Heart left ventricle (tissue), 16 donors: Measurements from ENCODE around the gene PLD4. TPM values are rescaled to one million over a fixed set of nuclear protein-coding genes. Genes with fewer than 3 reads are reported as not detected.
A peak's percentile ranks its signal among the peaks of the same experiment; 100 is the strongest.

Source experiments
- ATAC-seq, 4 donors: fragments of 200-7000 bp; cut with Tn5 transposase; one replicate each; pipeline ENCODE4 v1.9.1; 2020 to 2022; ENCODE audit warnings: moderate library complexity in 4 of 4, mild to moderate bottlenecking in 3 of 4, moderate number of reproducible peaks in 1 of 4
- DNase-seq, 5 donors: peaks; one replicate each; pipeline ENCODE4 v3.0.0-alpha.2; 2020
- H3K27ac ChIP-seq, 12 donors: fragments of 200-600 bp; sonication (generic) in 4 of 12; one replicate each; pipeline versions ENCODE4 v1.5.0 to v1.8.0; 2016 to 2022; ENCODE audit warnings: mild to moderate bottlenecking in 2 of 12
- H3K27me3 ChIP-seq, 9 donors: fragments of 200-600 bp; sonication (generic) in 2 of 9; one replicate each; pipeline versions ENCODE4 v1.5.1 to v1.8.0; 2016 to 2022; ENCODE audit warnings: mild to moderate bottlenecking in 3 of 9
- H3K36me3 ChIP-seq, 9 donors: fragments of 200-600 bp; sonication (generic) in 2 of 9; one replicate each; pipeline versions ENCODE4 v1.5.0 to v1.8.0; 2018 to 2022; ENCODE audit warnings: mild to moderate bottlenecking in 2 of 9
- H3K4me1 ChIP-seq, 12 donors: fragments of 200-600 bp; sonication (generic) in 4 of 12; one replicate each; pipeline versions ENCODE4 v1.5.0 to v1.8.0; 2016 to 2022; ENCODE audit warnings: mild to moderate bottlenecking in 3 of 12
- H3K4me3 ChIP-seq, 12 donors: fragments of 200-600 bp; sonication (generic) in 4 of 12; one replicate each; pipeline versions ENCODE4 v1.5.0 to v1.8.0; 2017 to 2022; ENCODE audit warnings: mild to moderate bottlenecking in 9 of 12, moderate library complexity in 4 of 12
- H3K9me3 ChIP-seq, 12 donors: fragments of 200-600 bp; sonication (generic) in 4 of 12; one replicate each; pipeline versions ENCODE4 v1.5.0 to v1.8.0; 2016 to 2022; ENCODE audit warnings: mild to moderate bottlenecking in 1 of 12
- POLR2A ChIP-seq, 2 donors: fragments of 450-650 bp; IDR thresholded peaks; one replicate each; pipeline ENCODE4 v1.6.1; 2017; ENCODE audit warnings: antibody characterized with exemption in 2 of 2, mild to moderate bottlenecking in 2 of 2, moderate library complexity in 2 of 2
- WGBS, 4 donors: extraction: QIAGEN DNeasy Blood & Tissue Kit in 2 of 4; methylation state at CpG; one replicate each; pipeline versions ENCODE4 v1.1.5 to v1.1.7; 2013 to 2018; 5-methylcytosine and 5-hydroxymethylcytosine counted together
- intact Hi-C, 10 donors: fragments of 100-400 bp; cut with DNase I; formaldehyde crosslinking; loops; one replicate each; pipeline versions ENCODE4 v1.11.1 to v1.14.2; 2022
- polyA plus RNA-seq, 2 donors: library from polyadenylated mRNA; stranded (reverse); fragments of 200-250 nt; gene quantifications; one replicate each; pipeline ENCODE4 v1.2.3, GENCODE V29; 2013
- total RNA-seq, 9 donors: library from RNA; depleted of rRNA in 2 of 9; stranded (reverse); fragments of >200 nt in 2 of 9; fragmentation: NEBNext Ultra II Directional in 3 of 9; extraction: Animal tissue kit (Norgen Biotek cat#: 25700) in 3 of 9; gene quantifications; one replicate each; pipeline versions ENCODE4 v1.1.0 to v1.2.4, GENCODE V29; 2016 to 2023
- TF ChIP-seq, protein P1 (sequence below), 12 donors: fragments of 200-600 bp; sonication (generic) in 4 of 12; IDR thresholded peaks; one replicate each; pipeline versions ENCODE4 v1.5.0 to v1.8.0; 2018 to 2022; ENCODE audit warnings: antibody characterized with exemption in 12 of 12, mild to moderate bottlenecking in 5 of 12
- donor health status: ischemic (EF 13 %, LVEDD 7.1; RV severe dilation, severe dysfunction).
- donor health status: healthy with polysubstance abuse.
- donor health status: DM: no; HTN: yes; CAD: no.
- donor health status: DM: no; HTN: no; CAD: no.
- donor health status: ischemic (EF 25% LVEDD 6.9; RV normal size, moderate dysfunction).
- donor health status: ischemic (EF 25% LVEDD 5.7; RV mildly dilated, moderate dysfunction).
- donor health status: healthy.
- donor health status: DM: yes; HTN: yes; CAD: no.
- donor health status: ischemic (EF 35%, LVEDD 5.7; RV mildly dilated, moderate dysfunction).
- donor health status: nonischemic (EF 11% LVEDD 7.7; RV severe dilation, severe dysfunction).
- donor health status: DM: yes; HTN: yes; CAD: no.
- donor health status: PGD.
- donor health status: ischemic (EF 29% LVEDD 5.4; RV normal size, mild dysfunction).
- donor health status: nonischemic (EF 23%, LVEDD 6.1; RV moderate dilation, normal function).

Gene PLD4
- total and polyA plus RNA-seq, 11 donors, result 0.12 to 1.5 (median 0.33) TPM; not detected in 5

DNA sequence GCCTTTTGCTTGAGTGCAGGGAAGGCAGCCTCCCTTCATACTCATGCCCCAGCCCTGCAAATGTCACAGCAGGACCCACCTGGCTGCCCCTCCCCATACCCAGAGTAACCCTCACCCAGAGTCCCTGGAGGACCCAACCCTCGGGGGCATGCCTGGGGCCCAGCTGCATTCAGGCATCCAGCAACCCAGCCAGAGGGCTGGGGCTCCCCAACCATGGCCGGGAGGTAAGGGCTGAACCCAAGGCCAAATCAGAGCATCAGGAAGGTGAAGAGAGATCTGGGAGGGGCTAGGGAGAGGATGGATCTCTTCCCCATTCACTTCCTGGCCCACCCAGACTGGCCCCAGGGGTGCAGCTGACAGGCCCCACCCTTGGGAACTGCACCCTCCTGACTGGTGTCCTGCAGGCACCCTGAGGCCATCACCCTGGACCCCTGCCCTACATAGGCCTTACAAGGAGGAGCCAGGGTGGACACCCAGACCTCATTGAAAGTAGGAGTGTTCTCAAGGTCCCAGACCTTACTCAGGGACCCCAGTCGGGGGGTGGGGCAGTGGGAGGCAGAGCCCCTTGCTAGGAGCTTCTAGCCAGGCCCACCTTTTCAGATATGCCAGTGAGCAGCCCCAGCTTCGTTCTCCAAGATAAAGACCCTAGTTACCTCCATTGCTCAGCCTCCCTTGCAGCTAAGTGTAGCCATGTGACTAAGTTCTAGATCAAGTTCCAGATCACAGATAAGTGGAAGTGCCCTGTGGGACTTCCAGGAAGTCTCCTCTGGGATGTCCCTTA, 849 bp upstream of the PLD4 start:
- Histone ChIP-seq H3K4me3 (no peak overlapping the region), H3K27me3 (peaks cover 0 to 7% (median 0%) of the 10 kb centered on the region in 9 donors), H3K9me3 (peaks cover 0 to 8% (median 0%) of the 10 kb centered on the region in 12 donors), H3K36me3 (no peaks in the 10 kb centered on the region), H3K27ac (no peak overlapping the region), H3K4me1 (peaks cover 0 to 21% (median 0%) of the 10 kb centered on the region in 12 donors)
- DNase-seq (no peak), ATAC-seq (no peak)
- TF ChIP-seq, protein P1, sequence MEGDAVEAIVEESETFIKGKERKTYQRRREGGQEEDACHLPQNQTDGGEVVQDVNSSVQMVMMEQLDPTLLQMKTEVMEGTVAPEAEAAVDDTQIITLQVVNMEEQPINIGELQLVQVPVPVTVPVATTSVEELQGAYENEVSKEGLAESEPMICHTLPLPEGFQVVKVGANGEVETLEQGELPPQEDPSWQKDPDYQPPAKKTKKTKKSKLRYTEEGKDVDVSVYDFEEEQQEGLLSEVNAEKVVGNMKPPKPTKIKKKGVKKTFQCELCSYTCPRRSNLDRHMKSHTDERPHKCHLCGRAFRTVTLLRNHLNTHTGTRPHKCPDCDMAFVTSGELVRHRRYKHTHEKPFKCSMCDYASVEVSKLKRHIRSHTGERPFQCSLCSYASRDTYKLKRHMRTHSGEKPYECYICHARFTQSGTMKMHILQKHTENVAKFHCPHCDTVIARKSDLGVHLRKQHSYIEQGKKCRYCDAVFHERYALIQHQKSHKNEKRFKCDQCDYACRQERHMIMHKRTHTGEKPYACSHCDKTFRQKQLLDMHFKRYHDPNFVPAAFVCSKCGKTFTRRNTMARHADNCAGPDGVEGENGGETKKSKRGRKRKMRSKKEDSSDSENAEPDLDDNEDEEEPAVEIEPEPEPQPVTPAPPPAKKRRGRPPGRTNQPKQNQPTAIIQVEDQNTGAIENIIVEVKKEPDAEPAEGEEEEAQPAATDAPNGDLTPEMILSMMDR (IDR thresholded peaks at IDR 0.05), result no peak
- TF ChIP-seq POLR2A (IDR thresholded peaks at IDR 0.05), result no peak
- intact Hi-C loops, result no loop called here
- 86 to 93% (median 92%) methylated on average over 3 to 4 of the region's 4 CpGs for WGBS, 4 donors

- intact Hi-C loops, result no loop called here
- DNase-seq (no peak), ATAC-seq (no peak)
- peaks cover 0 to 21% (median 0%) of the 10 kb centered on the region in 12 donors for H3K4me1 ChIP-seq
- H3K27me3 ChIP-seq, result peaks cover 0 to 7% (median 0%) of the 10 kb centered on the region in 9 donors
- H3K9me3 ChIP-seq, result peaks cover 0 to 8% (median 0%) of the 10 kb centered on the region in 12 donors
- peak overlapping the region in 1 of 12 donors; percentile 12 for H3K4me3 ChIP-seq
- H3K36me3 ChIP-seq, result no peaks in the 10 kb centered on the region
- no peak overlapping the region for H3K27ac ChIP-seq
- WGBS, 4 donors, result 71 to 80% (median 77%) methylated on average over 7 to 10 of the region's 10 CpGs
- TF ChIP-seq, protein P1 (IDR thresholded peaks at IDR 0.05), result no peak
- TF ChIP-seq POLR2A (IDR thresholded peaks at IDR 0.05), result no peak
Observed at GRCh38 chr14:104925214-104925854, 655 bp downstream of the PLD4 start.

DNA sequence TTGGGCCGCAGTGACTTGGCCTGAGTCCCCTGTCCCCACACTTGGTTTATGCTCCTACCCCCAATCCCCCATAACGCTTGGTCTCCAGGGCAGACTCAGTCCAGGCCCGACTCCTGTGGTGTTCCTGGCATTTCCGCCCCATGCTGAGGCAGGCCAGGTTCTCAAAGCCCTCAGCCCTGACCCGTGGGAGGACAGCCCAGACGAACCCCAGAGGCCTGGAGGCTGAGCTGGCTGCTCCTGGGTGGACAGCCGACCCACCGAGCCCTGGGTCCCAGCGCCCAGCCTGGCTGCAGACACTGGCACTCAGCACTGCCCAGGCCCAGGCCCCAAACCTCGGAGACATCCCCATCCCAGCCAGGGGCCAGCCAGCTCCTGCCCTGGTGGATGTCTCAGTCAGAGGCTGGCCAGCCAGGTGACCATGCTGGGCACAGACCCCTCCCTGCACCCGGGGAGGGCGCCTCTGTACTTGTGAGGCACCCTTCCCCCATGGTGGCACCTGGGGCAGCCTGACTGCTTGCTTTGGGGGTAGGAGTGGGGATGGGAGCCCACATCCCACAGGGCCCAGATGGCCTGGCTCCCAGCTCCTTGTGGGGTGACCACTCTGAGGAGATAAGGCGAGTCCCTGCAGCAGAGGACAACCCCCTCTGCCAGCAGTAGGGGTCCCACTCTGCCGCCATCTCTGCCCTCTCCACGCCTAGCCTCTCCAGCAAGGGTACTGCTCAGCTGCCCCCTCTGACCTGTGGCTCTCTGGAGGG, 1.4 kb downstream of the PLD4 start:
- H3K4me3 ChIP-seq, result no peak overlapping the region

More for the DNA sequence above, 1.4 kb downstream of the PLD4 start:
- Histone ChIP-seq H3K4me1 (peaks cover 0 to 21% (median 0%) of the 10 kb centered on the region in 12 donors), H3K27me3 (peaks cover 0 to 7% (median 0%) of the 10 kb centered on the region in 9 donors), H3K27ac (no peak overlapping the region), H3K9me3 (peaks cover 0 to 8% (median 0%) of the 10 kb centered on the region in 12 donors), H3K36me3 (no peaks in the 10 kb centered on the region)
- ATAC-seq (no peak), DNase-seq (no peak)
- WGBS, 4 donors, result 80 to 85% (median 83%) methylated on average over 9 to 15 of the region's 15 CpGs
- intact Hi-C loops, result no loop called here
- TF ChIP-seq, protein P1 (IDR thresholded peaks at IDR 0.05), result no peak
- TF ChIP-seq POLR2A (IDR thresholded peaks at IDR 0.05), result no peak
